Colonic mucosa (tissue), 4 donors: ENCODE data around the gene PLEKHG2. TPM values are rescaled to one million over a fixed set of nuclear protein-coding genes. Genes with fewer than 3 reads are reported as not detected.

Experiments
- DNase-seq: peaks from one replicate; pipeline ENCODE4 v3.0.0-alpha.2; 2020
- H3K27ac ChIP-seq: fragments of 200-600 bp; one replicate; pipeline ENCODE4 v1.8.0; 2021
- H3K27me3 ChIP-seq: fragments of 200-600 bp; one replicate; pipeline ENCODE4 v1.8.0; 2021
- H3K36me3 ChIP-seq: fragments of 200-600 bp; one replicate; pipeline ENCODE4 v1.8.0; 2021
- H3K4me1 ChIP-seq: fragments of 200-600 bp; one replicate; pipeline ENCODE4 v1.8.0; 2021; ENCODE audit warnings: mild to moderate bottlenecking
- H3K4me3 ChIP-seq: fragments of 200-600 bp; one replicate; pipeline ENCODE4 v1.8.0; 2021
- H3K9ac ChIP-seq, 2 donors: one replicate each; pipeline ENCODE4 v1.7.0; 2013; ENCODE audit warnings: control low read depth in 2 of 2, low read depth in 2 of 2, low read length in 2 of 2
- H3K9me3 ChIP-seq: fragments of 200-600 bp; one replicate; pipeline ENCODE4 v1.8.0; 2021
- CTCF ChIP-seq: fragments of 200-600 bp; IDR thresholded peaks from one replicate; pipeline ENCODE4 v1.8.0; 2022; ENCODE audit warnings: antibody characterized with exemption, mild to moderate bottlenecking
- intact Hi-C: fragments of 100-400 bp; cut with DNase I; formaldehyde crosslinking; loops from one replicate; pipeline ENCODE4 v1.14.1; 2022
- total RNA-seq, 2 donors: library from RNA; stranded (reverse); fragmentation: NEBNext Ultra II Directional in 1 of 2; extraction: Animal tissue kit (Norgen Biotek cat#: 25700) in 1 of 2; gene quantifications; one replicate each; pipeline ENCODE4 v1.2.1, GENCODE V29; 2021
- donor health status: healthy.
- donor health status: DM: no; HTN: no; CAD: no.
- donor health status: DM: no; HTN: no; CAD: no.

PLEKHG2 gene
- total RNA-seq, 2 donors from 2014 or later = 8.0 to 10.4 TPM

DNA sequence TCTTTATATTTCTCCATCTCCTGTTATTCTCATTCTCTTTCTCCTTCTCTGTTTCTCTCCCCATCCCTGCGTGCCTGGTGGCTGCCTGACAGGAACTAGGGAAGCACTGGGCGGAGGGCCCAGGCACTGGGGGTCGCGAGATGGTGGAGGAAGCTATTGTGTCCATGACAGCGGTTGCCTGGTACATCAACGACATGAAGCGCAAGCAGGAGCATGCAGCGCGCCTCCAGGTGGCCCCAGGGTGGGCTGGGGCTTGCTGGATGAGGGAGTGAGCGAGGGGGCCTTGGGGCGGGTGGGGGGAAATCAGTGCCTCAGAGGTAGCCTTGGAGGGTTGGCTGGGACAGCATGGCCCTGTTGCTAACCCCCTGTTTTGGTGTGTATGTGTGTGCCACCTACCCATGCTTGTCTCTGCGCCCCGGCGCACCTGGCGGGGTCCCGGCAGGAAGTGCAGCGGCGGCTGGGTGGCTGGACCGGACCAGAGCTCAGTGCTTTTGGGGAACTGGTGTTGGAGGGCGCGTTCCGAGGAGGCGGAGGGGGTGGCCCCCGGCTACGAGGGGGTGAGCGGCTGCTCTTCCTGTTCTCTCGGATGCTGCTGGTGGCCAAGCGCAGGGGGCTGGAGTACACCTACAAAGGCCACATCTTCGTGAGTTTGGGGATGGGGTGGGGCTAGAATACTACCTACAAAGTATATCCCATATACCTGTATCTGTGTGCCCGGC is 5.2 kb downstream of the PLEKHG2 start:
- DNase-seq = no peak
- H3K27ac ChIP-seq = no peak overlapping the region
- no peak for TF ChIP-seq CTCF
- H3K27me3 ChIP-seq = peaks cover 15% of the 10 kb centered on the region
- no peaks in the 10 kb centered on the region for H3K4me1 ChIP-seq
- no peak overlapping the region for H3K9ac ChIP-seq
- H3K9me3 ChIP-seq = no peaks in the 10 kb centered on the region
- intact Hi-C loops = no loop called here
- no peaks in the 10 kb centered on the region for H3K36me3 ChIP-seq
- no peak overlapping the region for H3K4me3 ChIP-seq

DNA sequence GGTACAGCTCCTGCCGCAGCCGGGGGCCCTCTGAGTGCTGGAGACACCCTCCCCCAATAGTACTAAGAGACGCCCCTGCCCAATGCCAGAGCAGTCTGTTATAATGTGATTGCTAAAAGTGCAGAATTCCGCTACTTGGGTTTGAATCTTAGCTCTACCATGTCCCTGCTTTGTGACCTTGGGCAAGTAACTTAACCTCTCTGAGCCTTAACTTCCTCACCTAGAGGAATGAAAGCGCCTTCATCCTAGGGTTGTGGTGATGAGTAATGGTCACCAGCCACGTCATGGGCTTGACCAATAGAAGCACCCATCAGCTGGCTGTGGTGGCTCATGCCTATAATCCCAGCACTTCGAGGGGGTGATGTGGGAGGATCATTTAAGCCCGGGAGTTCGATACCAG is 6.5 kb downstream of the PLEKHG2 start:
- Histone ChIP-seq H3K4me3 (no peak overlapping the region), H3K9ac (no peak overlapping the region), H3K4me1 (no peaks in the 10 kb centered on the region), H3K36me3 (no peaks in the 10 kb centered on the region), H3K9me3 (no peaks in the 10 kb centered on the region), H3K27ac (no peak overlapping the region), H3K27me3 (peaks cover 1% of the 10 kb centered on the region)
- no peak for TF ChIP-seq CTCF
- intact Hi-C loops = no loop called here
- no peak for DNase-seq

DNA sequence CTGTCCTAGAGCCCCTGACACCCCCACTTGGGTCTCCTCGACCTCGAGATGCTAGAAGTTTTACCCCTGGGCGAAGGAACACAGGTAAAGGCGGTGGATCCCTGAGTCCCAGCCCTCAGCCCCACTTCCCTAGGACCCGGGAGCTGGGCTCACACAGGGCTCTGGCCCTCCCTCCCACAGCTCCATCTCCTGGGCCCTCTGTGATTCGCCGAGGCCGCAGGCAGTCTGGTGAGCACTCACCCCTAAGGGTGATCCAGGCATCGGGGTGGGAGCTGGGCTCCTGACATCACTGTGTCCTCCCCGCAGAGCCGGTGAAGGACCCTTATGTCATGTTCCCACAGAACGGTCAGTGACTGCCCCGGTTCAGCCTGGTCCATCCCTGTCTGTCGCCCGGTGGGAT is 8.3 kb downstream of the PLEKHG2 start:
- TF ChIP-seq CTCF = no peak
- Histone ChIP-seq H3K4me1 (no peaks in the 10 kb centered on the region), H3K9ac (no peak overlapping the region), H3K27me3 (no peaks in the 10 kb centered on the region), H3K36me3 (no peaks in the 10 kb centered on the region), H3K27ac (no peak overlapping the region), H3K9me3 (no peaks in the 10 kb centered on the region), H3K4me3 (no peak overlapping the region)
- intact Hi-C loops = no loop called here
- DNase-seq = no peak

DNA sequence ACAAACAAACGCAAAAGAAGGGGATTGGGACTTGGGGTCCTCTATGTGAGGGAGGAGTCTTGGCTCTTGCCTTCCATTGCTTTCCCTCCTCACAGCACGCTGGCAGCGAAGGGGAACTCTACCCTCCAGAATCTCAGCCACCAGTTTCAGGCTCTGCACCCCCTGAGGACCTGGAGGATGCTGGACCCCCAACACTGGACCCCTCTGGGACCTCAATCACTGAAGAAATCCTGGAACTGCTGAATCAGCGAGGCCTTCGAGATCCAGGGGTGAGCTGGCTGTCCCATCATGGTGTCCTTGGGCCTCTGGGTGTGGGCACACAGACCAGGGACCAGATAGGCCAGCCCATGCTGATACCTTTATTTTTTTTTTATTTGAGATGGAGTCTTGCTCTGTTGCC is 9.6 kb downstream of the PLEKHG2 start:
- H3K36me3 ChIP-seq = no peaks in the 10 kb centered on the region

GRCh38 chr19:39423258-39424086 is 11.0 kb downstream of the PLEKHG2 start:
- no peak for DNase-seq

More for the DNA sequence above, 9.6 kb downstream of the PLEKHG2 start:
- TF ChIP-seq CTCF = no peak
- no peak overlapping the region for H3K27ac ChIP-seq
- intact Hi-C loops = no loop called here
- no peaks in the 10 kb centered on the region for H3K9me3 ChIP-seq
- H3K4me3 ChIP-seq = no peak overlapping the region
- no peak for DNase-seq
- H3K9ac ChIP-seq = no peak overlapping the region
- no peaks in the 10 kb centered on the region for H3K27me3 ChIP-seq
- no peaks in the 10 kb centered on the region for H3K4me1 ChIP-seq

More at GRCh38 chr19:39423258-39424086, 11.0 kb downstream of the PLEKHG2 start:
- H3K36me3 ChIP-seq = no peaks in the 10 kb centered on the region
- H3K9ac ChIP-seq = no peak overlapping the region
- intact Hi-C loops = no loop called here
- H3K9me3 ChIP-seq = no peaks in the 10 kb centered on the region
- no peaks in the 10 kb centered on the region for H3K4me1 ChIP-seq
- H3K27ac ChIP-seq = no peak overlapping the region
- no peaks in the 10 kb centered on the region for H3K27me3 ChIP-seq
- no peak overlapping the region for H3K4me3 ChIP-seq
- no peak for TF ChIP-seq CTCF
